HL-60/S4 treated with phorbol 12-myristate 13-acetate at 8.2 ng/mL for 4 days and 3 days (cell line): ENCODE data around the gene STKLD1.
"Not testable (repeated sequence)": the region's sequence is repeated elsewhere in the genome, so short reads cannot be mapped to it uniquely, and the experiment has no call there.

Experiments used
- in situ Hi-C: fragments of 300-500 bp; cut with MboI; formaldehyde crosslinking; loops from 2 replicates; pipeline ENCODE4 v1.15.0; 2022; ENCODE audit warnings: low sequenced_read_pairs

The STKLD1 gene

DNA sequence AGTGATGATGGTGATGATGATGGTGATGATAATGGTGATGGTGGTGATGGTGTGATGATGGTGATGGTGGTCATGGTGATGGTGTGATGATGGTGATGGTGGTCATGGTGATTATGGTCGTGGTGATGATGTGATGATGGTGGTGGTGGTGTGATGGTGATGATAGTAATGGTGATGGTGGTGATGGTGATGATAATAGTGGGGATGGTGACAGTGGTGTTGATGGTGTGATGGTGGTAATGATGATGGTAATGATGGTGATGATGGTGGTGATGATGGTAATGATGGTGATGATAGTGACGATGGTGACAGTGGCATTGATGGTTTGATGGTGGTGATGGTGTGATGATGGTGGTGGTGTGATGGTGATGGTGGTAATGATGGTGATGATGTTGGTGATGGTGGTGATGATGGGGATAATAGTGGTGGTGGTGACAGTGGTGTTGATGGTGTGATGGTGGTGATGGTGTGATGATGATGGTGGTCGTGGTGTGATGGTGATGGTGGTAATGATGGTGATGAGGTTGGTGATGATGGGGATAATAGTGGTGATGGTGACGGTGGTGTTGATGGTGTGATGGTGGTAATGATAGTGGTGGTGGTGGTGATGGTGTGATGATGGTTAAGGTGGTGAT is 6.5 kb downstream of the STKLD1 start:
- in situ Hi-C loops = no loop called here

DNA sequence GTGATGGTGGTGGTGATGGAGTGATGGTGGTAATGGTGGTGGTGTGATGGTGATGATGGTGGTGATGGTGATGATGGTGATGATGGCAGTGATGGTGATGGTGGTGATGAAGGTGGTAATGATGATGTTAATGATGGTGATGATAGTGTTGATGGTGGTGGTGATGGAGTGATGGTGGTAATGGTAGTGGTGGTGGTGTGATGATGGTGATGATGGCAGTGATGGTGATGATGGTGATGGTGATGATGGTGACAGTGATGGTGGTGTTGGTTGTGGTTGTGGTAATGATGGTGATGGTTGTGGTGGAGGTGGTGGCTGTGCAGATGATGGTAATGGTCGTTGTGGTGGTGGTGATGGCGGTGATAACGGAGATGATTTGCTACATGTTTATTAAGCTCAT is 7.3 kb downstream of the STKLD1 start:
- in situ Hi-C loops = no loop called here

DNA sequence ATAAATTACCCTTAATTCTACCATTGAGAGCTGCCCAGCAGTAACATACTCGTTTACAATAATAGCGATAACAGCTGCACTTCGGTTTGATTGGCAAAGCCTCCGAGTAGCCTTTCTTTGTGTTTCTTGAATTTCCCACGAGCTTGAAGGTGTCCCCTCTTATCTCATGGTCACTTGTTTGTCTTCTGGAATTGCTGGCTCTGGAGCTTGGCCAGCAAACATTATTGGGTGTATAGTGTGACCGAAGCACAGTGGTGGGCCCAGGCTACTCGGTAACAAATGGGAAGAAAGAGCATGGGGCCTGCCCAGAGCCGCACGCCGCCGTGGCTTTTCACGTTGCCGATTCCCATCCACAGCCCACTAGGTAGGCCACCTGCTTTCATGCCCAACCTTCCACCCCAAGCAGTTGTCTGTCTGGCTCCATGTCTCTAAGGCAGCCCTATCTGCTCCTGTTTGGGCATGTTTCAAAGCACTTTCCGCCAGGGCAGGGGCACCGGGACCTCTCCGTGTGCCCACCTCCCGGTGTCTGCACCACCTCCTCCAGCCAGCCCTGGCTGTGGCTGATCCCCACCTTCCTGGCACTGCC is 8.7 kb downstream of the STKLD1 start:
- in situ Hi-C loops = no loop called here

DNA sequence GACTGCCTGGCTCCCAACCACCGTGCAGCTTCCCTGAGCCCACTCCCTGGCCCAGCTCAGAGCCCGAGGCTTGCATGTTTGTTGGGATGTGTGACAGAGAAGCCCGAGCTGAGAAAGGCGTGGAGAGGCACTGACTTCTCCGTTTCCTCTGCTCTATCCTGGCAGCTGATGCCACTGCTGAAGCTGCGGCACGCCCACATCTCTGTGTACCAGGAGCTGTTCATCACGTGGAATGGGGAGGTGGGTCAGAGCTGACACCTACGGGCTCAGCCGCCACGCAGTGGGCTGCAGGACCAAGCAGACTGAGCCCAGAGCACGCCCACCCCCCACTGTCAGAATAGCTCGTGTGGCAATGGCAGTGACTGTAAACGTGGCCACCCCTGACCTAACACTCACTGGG is 9.3 kb downstream of the STKLD1 start:
- in situ Hi-C loops = no loop called here

DNA sequence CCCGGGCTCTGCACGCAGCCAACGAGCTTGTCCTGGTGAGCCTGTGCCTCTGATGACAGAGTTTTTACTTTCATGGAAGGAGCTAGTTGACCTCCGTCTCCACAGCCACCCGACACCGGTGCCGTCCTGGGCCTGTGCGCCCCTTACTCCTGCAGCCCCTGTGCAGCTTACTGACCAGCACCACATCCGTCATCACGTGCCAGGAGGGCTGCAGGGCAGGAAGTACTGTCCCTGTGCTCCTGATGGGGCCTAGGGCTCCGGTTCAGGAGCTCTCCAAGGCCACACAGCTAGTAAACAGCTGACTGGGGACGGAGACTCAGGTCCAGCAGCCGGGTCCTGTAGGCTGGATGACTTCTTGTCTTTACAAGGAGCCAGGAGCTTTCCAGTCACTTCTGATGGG is 10.2 kb downstream of the STKLD1 start:
- in situ Hi-C loops = no loop called here

DNA sequence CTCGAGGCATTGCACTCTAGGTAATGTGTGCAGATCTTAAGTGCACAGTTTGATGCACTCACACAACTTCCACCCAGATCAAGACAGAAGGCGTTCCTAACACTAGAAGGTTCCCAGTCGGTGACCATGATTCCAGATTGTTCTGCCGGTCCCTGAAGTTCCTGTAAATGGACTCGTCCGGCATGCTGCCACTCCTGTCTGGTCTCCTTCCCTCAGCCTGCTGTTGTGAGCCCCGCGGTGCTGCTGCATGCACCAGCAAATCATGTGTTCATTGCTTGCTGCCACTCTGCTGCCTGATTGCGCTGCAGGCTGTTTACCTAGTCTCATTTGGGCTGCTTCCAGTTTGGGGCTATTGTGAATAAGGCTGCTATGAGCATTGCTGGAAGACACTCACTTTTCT is 11.5 kb downstream of the STKLD1 start:
- in situ Hi-C loops = no loop called here

DNA sequence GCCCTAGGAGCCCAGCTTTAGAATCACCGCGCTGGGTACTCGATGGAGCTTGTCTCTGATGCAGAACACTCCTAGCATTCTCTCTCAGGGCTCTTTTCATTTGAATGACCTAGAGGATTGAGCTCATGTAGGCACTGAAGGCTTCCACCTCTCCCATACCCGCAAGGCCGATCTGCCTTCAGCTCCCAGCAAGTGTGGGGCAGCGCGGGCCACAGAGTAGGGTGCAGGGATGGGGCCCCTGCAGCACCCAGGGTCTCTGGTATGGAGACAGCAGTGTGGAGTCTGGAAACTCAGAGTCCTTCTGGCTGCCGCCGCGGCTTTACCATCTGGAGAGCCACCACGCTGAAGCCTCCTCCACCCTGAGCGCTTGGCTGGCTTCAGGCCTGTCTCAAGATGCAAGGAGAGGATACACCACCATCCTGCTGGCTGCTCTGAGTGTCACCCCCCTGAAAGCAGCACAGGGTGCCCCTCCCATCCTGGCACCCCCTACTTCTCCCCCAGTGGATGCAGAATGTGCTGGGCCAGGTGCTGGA is 12.9 kb downstream of the STKLD1 start:
- in situ Hi-C loops = no loop called here

DNA sequence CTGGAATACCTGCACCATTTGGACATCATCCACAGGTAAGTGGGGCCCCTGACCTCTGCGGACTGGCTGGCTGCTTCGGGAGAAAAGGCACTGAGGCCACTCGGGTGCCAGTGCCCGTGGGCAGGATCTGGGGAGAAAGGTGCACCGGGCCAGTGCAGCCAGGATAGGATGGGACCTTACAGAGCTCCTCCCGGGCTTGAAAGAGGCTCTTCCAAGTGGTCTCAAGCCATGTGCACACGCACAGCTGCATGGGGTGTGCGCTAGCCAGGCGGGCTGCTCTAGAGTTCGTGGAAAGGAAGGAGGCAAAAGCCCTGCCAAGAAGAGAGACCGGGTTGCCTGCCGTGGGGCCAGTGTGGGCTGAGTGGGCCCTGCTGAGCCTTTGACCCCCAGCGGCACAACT is 13.4 kb downstream of the STKLD1 start:
- in situ Hi-C loops = no loop called here

DNA sequence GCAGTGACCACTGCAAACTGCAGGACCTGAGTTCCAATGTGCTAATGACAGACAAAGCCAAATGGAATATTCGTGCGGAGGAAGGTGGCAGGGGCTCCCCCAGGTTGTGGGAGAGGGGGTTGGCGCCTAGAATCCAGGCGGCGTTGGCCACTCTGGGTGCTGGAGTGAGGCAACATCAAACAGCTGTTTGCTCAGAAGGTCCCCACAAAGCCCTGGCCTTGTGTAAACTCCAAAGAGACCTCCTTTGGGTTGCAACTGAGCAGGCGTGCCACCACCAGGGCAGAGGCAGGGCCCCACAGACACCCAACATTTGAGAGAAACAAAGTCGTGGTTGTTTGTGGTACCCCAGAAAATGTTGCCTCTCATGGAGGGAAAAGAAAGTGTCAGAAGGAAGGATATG is 14.5 kb downstream of the STKLD1 start:
- in situ Hi-C loops = no loop called here

DNA sequence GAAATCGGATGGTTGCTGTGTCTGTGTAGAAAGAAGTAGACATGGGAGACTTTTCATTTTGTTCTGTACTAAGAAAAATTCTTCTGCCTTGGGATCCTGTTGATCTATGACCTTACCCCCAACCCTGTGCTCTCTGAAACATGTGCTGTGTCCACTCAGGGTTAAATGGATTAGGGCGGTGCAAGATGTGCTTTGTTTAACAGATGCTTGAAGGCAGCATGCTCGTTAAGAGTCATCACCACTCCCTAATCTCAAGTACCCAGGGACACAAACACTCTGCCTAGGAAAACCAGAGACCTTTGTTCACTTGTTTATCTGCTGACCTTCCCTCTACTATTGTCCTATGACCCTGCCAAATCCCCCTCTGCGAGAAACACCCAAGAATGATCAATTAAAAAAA is 15.3 kb downstream of the STKLD1 start:
- in situ Hi-C loops = not testable (repeated sequence)

DNA sequence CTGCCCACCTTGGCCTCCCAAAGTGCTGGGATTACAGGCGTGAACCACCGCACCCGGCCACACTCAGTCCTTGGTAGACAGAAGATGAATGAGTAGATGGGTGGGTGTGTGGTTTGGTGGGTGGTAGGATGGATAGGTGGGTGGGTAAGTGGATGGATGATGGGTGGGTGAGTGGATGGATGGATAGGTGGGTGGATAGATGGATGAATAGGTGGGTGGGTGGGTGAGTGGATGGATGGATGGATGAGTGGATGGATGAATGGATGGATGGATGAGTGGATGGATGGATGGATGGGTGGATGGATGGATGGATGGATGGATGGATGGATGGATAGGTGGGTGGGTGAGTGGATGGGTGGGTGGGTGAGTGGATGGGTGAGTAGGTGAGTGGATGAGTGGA is 16.1 kb downstream of the STKLD1 start:
- in situ Hi-C loops = not testable (repeated sequence)

DNA sequence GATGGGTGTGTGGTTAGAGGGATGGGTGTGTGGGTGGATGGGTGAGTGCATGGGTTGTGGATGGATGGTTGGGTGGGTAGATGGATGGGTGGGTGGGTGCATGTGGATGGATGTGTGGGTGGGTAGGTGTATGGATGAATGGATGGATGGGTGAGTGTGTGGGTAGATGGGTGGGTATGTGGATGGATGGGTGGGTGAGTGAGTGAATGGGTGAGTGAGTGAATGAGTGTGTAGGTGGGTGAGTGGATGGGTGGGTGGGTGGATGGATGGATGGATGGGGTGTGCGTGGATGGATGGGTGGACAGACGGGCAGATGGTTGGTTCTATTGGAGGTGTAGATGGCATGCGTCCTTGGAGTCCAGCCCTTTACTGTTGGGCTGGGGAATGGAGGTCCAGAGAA is 17.2 kb downstream of the STKLD1 start:
- in situ Hi-C loops = no loop called here

DNA sequence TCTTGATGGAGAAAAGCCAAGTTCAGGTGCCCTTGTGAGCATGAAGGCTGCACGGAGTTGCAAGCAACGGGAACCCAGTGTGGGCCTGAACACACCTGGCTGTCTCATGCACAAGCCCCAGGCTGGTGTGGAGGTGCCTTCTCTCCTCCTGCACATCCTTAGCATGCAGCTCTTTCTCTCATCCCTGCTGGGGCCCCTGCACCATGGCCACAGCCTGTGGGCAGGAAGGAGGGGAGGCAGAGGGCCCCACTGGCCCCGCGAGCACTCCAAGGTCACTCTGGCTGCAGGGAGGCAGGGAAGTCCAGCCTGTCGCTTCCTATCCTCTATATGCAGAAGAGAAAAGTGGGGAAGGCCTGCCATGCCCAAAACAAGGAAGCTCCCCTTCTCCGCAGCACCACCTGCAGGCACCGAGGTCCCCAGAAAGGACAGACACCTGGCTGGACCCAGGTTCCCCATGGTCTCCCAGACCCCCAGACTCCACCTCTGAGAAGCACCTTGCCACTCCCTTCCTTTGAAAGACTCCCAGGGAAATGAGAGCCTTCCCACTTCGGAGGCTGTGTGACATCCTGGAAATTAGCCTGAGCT is 18.6 kb downstream of the STKLD1 start:
- in situ Hi-C loops = no loop called here

DNA sequence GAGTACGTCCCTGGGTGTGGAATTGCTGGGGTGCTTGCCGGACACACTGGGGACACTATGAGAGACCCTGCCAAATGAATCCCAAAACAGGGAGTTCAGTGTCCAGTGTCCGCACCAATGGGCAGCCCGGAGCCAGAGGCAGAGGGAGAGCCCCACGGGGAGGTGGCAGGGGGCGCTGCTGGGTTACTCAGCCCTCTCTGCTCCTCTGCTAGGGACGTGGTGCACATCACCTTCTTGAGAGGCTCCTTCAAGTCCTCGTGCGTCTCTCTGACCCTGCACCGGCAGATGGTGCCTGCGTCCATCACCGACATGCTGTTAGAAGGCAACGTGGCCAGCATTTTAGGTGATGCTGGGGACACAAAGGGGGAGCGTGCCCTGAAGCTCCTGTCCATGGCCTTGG is 20.8 kb downstream of the STKLD1 start:
- in situ Hi-C loops = no loop called here

DNA sequence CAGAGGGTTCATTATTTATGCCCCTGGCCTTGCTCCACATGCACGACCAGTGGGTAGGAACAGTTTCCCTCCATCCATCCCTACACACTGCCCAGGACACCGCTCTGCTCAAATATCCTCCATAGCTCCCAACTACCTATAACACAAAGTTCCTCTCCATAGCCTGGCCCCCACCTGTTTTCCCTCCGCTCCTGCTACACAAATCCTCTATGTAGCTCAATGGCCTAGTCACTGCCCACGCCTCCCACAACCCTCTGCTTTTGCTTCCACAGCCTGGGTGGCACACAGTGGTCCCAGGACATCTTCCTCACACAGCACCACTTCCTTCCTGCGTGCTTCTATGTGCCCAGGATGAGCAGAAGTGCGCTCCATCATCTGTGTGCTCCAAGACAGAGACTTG is 21.2 kb downstream of the STKLD1 start:
- in situ Hi-C loops = no loop called here

DNA sequence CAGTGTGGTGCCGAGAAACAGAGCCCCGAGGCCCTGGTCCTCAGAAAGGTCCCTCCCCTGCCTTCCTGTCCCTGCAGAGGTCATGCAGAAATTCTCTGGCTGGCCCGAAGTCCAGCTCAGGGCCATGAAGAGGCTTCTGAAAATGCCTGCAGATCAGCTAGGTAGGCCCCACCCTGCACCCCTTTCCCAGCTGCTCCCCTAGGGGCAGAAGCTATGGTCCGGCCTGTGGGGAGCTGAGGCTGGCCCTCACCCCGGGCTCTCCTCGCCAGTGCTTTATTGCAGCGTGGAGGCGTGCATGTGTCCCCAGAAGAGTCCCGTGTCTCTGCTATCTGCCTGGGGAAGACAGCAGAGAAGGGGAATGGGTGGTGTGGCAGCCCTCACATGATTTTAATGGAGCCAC is 21.7 kb downstream of the STKLD1 start:
- in situ Hi-C loops = no loop called here

DNA sequence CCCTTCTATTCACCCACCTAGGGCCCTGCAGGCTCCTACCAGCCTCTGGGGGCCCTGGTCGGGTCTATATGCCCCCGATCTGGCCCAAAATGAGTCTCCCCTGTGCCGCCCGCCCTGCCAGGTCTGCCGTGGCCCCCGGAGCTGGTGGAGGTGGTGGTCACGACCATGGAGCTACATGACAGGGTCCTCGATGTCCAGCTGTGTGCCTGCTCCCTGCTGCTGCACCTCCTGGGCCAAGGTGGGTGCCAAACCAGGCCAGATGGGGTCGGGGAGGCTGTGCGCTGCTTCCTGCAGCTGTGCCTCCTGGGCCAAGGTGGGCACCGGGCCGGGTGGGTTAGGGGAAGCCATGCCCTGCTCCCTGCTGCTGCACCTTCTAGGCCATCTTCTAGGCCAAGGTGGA is 24.1 kb downstream of the STKLD1 start:
- in situ Hi-C loops = no loop called here

DNA sequence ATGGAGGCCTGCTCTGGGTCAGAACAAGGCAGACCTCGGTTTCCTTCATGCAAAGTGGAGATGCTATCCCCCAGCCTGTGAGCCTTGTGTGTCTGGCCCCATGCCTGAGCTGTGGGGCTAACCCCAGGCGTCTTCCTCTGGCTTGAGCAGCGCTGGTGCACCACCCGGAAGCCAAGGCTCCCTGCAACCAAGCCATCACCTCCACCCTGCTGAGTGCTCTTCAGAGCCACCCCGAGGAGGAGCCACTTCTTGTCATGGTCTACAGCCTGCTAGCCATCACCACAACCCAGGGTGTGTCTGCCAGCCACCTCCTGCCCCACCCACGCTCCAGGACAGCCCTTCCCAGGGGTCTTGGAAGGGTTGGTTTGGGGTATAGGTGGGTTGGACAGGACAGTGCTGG is 25.4 kb downstream of the STKLD1 start:
- in situ Hi-C loops = no loop called here

DNA sequence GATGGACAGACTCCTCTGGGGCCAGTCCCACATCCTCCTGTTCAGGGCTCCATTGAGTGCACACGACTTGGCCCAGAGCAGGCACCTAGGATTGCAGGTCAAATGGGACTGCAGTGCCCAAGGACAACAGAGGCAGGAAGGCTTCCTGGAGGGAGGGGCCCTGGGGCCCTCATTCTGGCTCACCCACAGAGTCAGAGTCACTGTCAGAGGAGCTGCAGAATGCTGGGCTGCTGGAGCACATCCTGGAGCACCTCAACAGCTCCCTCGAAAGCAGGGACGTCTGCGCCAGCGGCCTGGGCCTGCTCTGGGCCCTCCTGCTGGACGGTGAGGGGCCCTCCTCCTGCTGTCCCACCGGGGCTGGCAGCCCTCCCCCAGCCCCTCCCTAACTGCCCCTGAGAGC is 26.5 kb downstream of the STKLD1 start:
- in situ Hi-C loops = no loop called here

DNA sequence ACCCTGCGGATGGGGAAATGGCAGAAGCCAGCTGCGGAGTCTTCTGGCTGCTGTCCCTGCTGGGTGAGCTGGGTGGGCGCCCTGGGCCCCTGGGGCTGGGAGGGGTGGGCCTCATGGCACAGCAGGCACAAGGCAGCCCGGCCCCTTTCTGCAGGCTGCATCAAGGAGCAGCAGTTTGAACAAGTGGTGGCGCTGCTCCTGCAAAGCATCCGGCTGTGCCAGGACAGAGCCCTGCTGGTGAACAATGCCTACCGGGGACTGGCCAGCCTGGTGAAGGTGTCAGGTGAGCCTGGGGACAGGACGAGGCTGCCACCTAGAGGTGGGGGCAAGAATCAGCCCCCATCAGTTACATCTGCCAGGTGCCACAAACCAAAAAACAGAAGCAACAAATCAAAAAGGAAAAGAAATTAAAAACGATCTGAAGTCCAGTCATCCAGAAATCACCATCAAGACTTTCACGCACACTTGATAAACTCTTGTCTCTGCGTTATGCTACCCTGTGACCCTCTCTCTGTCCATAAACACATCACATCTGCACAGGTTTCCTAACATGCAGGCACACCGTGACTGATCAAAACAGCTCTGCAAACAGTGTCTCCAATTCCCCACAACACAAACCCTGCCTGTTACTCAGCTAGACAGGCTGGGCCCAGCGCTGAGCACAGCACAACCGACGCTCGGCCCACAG is 27.7 kb downstream of the STKLD1 start:
- in situ Hi-C loops = no loop called here

DNA sequence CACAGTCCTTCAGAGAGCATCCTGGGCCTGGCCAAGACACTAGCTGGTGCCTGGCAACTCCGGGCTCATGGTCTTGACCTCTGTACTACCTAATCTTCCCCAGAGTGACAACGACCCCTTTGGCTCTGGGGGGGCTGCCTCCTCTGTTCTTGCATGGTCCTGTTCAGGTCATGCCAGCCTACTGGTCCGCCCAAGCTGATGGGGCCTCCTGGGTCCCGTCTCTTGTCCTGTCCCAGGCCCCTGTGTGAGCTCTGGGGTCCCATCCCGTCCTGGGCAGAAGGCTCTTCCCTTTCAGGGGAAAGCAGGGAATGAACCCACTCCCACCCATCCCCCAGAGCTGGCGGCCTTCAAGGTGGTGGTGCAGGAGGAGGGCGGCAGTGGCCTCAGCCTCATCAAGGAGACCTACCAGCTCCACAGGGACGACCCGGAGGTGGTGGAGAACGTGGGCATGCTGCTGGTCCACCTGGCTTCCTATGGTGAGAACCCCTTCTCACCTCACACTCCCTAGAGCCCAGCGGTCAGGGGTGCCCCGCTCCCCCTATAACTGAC is 28.4 kb downstream of the STKLD1 start:
- in situ Hi-C loops = no loop called here
